ENCODE results near the gene PCDHGC4. TPM values are rescaled to one million over a fixed set of nuclear protein-coding genes. Genes with fewer than 3 reads are reported as not detected.

The PCDHGC4 gene
- total RNA-seq, 2 donors from 2014 or later = 2.0 to 2.9 TPM

DNA sequence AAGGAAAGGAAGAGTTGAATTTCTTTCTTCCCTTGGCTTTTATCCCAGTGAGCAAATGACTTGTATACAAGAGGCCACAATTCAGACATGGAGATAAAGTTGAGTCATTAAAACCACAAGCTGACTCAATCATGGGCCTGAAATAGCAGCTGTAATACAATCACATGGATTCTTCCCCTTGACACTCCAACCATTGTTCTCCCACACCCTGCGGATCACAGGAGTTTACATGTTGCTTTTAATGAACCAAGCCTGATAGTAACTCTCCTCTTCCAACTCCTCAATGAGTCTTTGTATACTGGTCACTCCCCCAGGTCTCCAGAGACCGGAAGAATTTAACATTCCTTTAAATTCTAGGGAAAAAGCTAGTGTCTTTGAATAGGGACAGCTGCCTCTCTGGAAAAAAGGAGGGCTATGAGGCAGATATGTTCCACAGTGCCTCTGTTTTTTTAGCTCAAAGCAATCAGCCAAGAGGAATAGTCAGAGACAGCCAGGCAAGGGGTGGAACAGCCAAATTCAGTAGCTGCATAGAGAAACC lies 36.5 kb downstream of the PCDHGC4 start:
- intact Hi-C loops (cut with DNase I) = loop anchor here (10.0 kb wide), 2 partner anchors 97 to 197 kb away; partner anchors contain the start of genes PCDHGA11 (in 1 of the 2) and TAF7 (in 1 of the 2)
- no peak for DNase-seq (ENCODE audit: low spot score)

DNA sequence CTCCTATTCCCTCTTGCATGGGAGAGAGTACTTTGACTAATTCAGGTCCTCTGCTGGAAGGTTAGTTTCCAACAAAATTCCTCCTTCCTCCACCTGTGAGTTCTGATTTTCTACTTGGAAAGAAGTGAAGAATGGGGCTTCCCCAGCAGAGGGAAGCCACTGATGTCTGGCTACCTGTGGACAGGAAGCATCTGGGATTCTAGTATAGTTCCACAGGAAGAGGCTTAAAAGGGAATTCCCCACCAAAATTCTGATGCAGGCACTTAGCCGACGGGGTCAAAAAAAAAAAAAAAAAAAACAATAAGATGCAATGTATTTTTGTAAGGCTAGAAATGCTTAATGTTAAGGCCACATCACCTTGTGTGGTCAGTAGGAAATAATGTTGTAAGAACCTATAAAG lies 37.5 kb downstream of the PCDHGC4 start:
- intact Hi-C loops (cut with DNase I) = loop anchor here (10.0 kb wide), 2 partner anchors 98 to 198 kb away; partner anchors contain the start of genes PCDHGA11 (in 1 of the 2) and TAF7 (in 1 of the 2)

DNA sequence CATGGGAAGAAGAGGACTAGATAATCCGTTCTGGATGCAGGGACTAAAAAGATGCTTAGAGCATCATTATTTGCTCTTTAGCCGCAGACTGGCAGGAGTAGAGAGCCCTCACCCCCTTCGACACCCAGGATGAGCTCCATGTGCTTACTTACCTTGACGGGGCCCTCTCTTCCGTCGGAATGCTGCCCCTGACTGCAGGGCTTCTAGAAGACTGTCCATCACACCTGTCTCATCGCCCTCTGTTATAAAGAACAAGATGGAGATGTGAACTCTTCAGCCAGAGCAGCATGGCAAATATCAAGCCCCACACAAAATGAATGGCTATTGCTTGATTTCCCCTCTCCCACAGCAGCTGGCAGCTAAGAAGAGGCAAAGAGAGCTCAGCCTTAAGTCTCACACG lies 39.2 kb downstream of the PCDHGC4 start:
- DNase-seq (ENCODE audit: low spot score) = no peak
- intact Hi-C loops (cut with DNase I) = loop anchor here (10.0 kb wide), 2 partner anchors 99 to 199 kb away; partner anchors contain the start of genes PCDHGA11 (in 1 of the 2) and TAF7 (in 1 of the 2)

More for the DNA sequence above, 37.5 kb downstream of the PCDHGC4 start:
- no peak for DNase-seq (ENCODE audit: low spot score)

DNA sequence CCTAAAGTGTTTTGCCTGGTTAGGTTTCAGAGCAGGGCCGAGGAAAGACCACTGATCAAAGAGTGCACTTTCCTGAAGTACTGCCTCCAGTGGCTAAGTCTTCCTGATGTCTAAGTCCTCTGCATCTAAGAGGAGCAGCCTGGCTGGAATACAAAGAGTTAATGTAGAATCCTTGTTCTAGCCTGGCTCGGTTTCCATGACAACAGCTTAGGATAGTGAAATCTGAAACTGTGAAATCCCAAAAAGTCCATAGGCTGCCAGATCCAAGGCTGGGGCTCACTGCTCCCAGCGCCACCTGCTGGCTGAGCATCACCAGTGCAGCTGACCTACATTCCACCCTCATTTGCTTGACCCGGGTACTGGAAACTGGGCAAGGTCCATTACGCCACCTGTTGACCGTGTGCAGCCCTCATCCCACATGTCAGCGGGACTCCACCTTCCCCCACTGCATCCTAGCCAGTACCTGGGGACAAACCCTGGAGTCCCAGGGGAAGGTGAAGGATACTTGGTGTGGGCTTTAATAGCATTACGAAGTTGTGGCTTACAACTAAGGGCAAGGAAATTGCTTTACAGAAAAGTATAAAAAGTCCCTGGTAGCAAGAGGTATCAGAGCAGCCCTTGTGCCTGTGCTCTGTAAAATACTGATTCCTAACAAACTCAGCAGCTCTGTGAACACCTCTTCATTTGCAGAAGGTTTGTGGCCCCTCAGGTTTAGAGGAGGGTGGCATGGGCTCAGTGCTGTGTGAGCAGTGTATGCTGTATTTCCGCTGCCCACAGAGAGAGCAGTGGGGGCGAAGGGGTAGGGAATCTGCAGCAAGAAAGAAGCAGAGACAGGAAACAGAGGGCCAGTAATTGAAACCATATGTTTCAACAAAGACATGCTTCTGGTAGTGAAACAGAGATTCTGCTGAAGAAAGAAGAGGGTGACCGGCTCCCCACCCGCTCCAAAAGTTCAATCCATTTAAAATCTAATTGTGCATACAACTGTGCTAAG lies 40.1 kb downstream of the PCDHGC4 start:
- intact Hi-C loops (cut with DNase I) = loop anchor here (10.0 kb wide), 2 partner anchors 100 to 200 kb away; partner anchors contain the start of genes PCDHGA11 (in 1 of the 2) and TAF7 (in 1 of the 2)
- peak; percentile 93 for DNase-seq (ENCODE audit: low spot score)

DNA sequence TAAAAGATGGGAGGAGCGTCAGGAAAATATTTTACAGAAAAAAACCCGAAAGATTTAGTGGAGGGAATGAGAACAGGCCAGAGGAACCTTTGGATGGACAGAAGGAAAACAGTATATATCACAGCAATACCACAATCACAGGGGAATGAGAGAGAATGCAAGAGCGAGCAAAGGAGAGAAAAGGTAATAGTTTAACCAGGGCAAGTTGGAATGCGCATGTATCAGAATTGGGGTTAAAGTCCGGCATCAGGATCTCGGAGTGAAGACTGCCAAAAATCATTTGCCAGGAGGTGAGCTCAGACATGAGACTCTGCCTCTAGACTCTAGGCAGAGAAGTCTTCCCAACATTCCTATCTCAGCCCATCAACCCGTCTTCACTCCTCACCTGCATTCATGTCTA lies 40.8 kb downstream of the PCDHGC4 start:
- intact Hi-C loops (cut with DNase I) = loop anchor here (10.0 kb wide), 2 partner anchors 101 to 201 kb away; partner anchors contain the start of genes PCDHGA11 (in 1 of the 2) and TAF7 (in 1 of the 2)

DNA sequence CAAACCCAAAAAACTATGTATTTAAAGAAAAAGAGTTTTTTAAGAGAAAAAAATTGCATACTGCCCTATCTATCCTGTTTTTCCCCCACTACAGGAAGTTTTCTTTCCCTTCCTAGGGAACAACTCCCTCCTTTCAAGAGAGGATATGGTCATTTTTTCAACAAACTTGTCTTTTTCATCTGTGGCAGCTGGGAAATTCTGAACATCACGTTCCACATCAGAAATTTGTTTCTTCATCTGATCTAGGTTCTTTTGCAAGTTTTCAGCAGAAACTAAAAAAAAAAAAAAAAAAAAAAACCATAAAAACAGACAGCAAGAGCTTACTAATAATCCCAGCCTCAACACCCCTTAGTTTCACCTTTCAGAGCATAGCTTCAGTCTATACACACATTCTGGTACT lies 42.6 kb downstream of the PCDHGC4 start:
- no peak for DNase-seq (ENCODE audit: low spot score)
- intact Hi-C loops (cut with DNase I) = loop anchor here (10.0 kb wide), 2 partner anchors 103 to 203 kb away; partner anchors contain the start of genes PCDHGA11 (in 1 of the 2) and TAF7 (in 1 of the 2)

More for the DNA sequence above, 40.8 kb downstream of the PCDHGC4 start:
- no peak for DNase-seq (ENCODE audit: low spot score)

DNA sequence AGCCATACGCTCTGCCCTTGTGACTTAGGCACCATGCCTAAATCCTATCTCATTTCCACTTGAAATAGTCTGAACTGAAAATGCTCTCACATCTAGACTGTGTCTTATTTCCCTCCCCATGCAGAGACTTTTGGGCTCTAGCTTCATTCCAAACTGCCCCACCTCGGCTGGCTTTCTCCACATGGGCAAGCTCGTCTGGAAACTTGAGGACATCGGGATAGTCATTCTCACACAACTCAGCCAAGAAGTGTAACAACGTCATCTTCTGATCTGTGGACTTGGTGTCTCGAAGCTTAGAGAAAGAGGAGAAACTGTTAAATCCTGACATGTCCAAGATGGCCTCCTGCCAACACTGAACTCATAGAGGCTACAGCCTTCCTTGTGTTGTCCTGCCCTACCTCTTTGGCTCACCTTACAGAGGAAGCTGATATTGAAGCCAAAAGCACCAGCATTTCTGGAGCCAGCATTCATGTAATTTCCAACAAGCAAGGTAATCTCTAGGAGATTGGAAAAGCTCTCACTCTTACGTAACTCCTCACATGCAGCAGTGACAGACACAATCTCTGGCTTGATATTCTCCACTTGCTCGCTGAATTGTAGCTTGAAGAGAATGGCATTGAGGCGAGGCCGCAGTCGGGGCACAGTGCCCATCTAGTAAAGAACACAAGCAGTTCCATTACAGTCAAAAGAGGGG lies 43.6 kb downstream of the PCDHGC4 start:
- intact Hi-C loops (cut with DNase I) = loop anchor here (10.0 kb wide), 2 partner anchors 104 to 204 kb away; partner anchors contain the start of genes PCDHGA11 (in 1 of the 2) and TAF7 (in 1 of the 2)
- DNase-seq (ENCODE audit: low spot score) = no peak

DNA sequence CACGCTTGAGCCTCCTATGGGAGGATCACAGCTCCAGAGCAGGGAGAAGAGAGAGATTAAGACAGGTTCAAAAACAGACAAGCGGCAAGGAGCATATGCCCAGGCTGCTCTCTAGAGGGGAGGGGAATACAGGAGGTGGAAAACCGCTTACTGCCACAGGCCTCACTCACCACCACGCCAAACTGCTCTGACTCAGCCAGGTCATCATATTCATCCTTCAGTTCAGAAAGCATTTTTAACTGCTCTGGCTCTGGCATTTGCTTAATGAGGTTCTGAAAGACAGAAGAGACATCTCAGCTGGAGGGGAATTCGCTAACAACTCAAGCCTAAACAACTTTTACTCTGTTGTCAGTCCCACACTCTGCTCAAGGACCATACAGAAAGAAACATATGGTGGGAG lies 44.2 kb downstream of the PCDHGC4 start:
- no peak for DNase-seq (ENCODE audit: low spot score)
- intact Hi-C loops (cut with DNase I) = loop anchor here (10.0 kb wide), 2 partner anchors 104 to 204 kb away; partner anchors contain the start of genes PCDHGA11 (in 1 of the 2) and TAF7 (in 1 of the 2)

DNA sequence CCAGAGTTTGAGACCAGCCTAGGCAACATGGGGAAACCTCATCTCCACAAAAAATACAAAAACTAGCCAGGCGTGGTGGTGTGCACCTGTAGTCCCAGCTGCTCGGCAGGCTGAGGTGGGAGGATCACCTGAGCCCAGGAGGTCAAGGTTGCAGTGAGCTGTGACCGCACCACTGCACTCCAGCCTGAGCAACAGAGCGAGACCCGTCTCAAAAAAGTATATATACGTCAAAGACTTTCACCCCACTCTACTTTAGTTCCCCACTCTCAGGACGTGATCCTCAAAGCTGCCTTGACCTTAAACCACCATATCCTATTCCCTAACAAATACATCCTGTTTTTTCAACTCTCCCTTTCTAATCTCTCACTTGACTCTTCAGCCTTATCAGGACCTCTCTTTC lies 45.0 kb downstream of the PCDHGC4 start:
- intact Hi-C loops (cut with DNase I) = loop anchor here (10.0 kb wide), 2 partner anchors 105 to 205 kb away; partner anchors contain the start of genes PCDHGA11 (in 1 of the 2) and TAF7 (in 1 of the 2)
- no peak for DNase-seq (ENCODE audit: low spot score)

DNA sequence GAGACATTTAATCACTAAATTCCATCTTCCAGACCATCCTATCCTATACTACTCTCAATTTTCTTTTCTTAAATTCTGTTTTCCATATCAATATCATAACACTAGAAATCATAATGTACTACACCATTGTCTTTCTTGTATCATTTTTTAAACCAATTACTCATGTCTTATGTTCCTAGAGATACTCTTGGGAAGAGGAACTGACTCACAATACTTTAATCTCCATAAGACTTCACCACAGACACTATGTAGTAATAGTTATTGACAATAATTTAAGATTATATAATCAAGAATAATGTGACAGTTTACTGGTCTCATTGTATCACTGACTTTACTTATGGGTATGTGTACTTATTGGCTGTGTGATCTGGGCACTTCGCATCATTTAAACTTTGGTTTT lies 47.9 kb downstream of the PCDHGC4 start:
- intact Hi-C loops (cut with DNase I) = no loop called here

DNA sequence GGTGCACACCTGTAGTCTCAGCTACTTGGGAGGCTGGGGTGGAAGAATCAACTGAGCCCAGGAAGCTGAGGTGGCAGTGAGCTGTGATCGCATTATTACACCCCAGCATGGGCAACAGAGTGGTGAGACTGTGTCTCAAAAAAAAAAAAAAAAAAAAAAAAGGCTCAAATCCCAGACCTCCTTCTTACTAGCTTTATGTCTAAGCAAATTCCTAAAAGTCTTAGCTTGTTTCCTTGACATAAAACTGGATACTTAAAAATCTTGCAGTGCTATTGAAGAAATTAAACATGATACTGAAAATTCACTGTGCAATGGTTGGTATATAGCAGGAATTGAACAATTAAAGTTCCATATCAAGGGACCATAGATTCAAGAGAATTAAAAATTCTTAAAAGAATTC lies 49.1 kb downstream of the PCDHGC4 start:
- no peak for DNase-seq (ENCODE audit: low spot score)
- intact Hi-C loops (cut with DNase I) = no loop called here

More for the DNA sequence above, 47.9 kb downstream of the PCDHGC4 start:
- DNase-seq (ENCODE audit: low spot score) = no peak

DNA sequence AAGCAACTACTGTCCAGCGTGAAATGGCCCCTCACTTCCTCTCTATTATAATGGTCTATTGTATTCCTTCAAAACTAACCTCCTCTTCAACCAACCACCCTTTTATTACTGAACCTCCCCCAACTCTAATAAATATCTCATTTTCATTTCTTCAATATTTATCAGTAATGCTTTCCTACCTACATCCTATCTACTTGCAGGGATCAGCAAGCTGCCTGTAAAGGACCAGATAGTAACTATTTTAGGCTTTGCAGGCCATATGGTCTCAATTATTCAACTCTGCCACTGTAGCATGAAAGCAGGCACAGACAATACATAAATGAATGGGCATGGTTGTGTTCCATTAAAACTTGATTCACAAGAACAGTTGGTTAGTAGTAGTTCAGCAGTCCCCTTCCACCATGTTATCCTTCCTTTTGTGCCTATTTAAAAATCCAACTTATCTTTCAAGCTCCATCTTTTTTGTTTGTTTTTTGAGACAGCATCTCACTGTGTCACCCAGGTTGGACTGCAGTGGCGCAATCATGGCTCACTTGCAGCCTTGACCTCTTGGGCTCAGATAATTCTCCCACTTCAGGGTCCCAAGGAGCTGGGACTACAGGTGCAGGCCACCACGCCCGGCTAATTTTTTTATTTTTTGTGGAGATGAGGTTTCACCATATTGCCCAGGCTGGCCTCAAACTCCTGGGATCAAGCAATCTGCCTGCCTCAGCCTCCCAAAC lies 49.8 kb downstream of the PCDHGC4 start:
- intact Hi-C loops (cut with DNase I) = no loop called here
- no peak for DNase-seq (ENCODE audit: low spot score)

Other genes starting within 250 kb of the PCDHGC4 start
- 1 to 10 TPM; 3.8 to 4.4 TPM for gene PCDHB15, start 239.6 kb upstream of the PCDHGC4 start, total RNA-seq
- under 1 TPM; 0.46 to 1.00 TPM for gene SLC25A2, start 181.0 kb upstream of the PCDHGC4 start, total RNA-seq
- 10 to 100 TPM; 57.9 to 63.1 TPM for gene TAF7, start 164.2 kb upstream of the PCDHGC4 start, total RNA-seq
- gene PCDHGA1, start 154.5 kb upstream of the PCDHGC4 start, total RNA-seq = under 1 TPM; 0.81 to 0.93 TPM
- gene PCDHGA2, start 146.3 kb upstream of the PCDHGC4 start, total RNA-seq = 1 to 10 TPM; 3.7 to 7.4 TPM
- gene PCDHGA3, start 141.2 kb upstream of the PCDHGC4 start, total RNA-seq = 1 to 10 TPM; 2.0 to 3.0 TPM
- gene PCDHGB1, start 134.9 kb upstream of the PCDHGC4 start, total RNA-seq = 1 to 10 TPM; 2.6 to 2.8 TPM
- gene PCDHGA4, start 130.0 kb upstream of the PCDHGC4 start, total RNA-seq = 1 to 10 TPM; 4.7 to 5.5 TPM
- 1 to 10 TPM; 4.7 to 5.2 TPM for gene PCDHGB2, start 125.0 kb upstream of the PCDHGC4 start, total RNA-seq
- 1 to 10 TPM; 3.9 to 5.2 TPM for gene PCDHGA5, start 120.9 kb upstream of the PCDHGC4 start, total RNA-seq
- 1 to 10 TPM; 4.9 to 5.0 TPM for gene PCDHGB3, start 114.8 kb upstream of the PCDHGC4 start, total RNA-seq
- 1 to 10 TPM; 6.6 to 7.9 TPM for gene PCDHGA6, start 111.1 kb upstream of the PCDHGC4 start, total RNA-seq
- gene PCDHGA7, start 102.3 kb upstream of the PCDHGC4 start, total RNA-seq = 1 to 10 TPM; 4.0 to 4.3 TPM
- 1 to 10 TPM; 4.8 to 5.7 TPM for gene PCDHGB4, start 97.3 kb upstream of the PCDHGC4 start, total RNA-seq
- 1 to 10 TPM; 2.0 to 2.4 TPM for gene PCDHGA8, start 92.4 kb upstream of the PCDHGC4 start, total RNA-seq
- gene PCDHGB5, start 87.1 kb upstream of the PCDHGC4 start, total RNA-seq = 1 to 10 TPM; 8.1 to 9.5 TPM
- 1 to 10 TPM; 5.6 to 7.2 TPM for gene PCDHGA9, start 82.3 kb upstream of the PCDHGC4 start, total RNA-seq
- 1 to 10 TPM; 6.7 to 8.5 TPM for gene PCDHGB6, start 77.0 kb upstream of the PCDHGC4 start, total RNA-seq
- 1 to 10 TPM; 5.7 to 6.6 TPM for gene PCDHGA10, start 72.0 kb upstream of the PCDHGC4 start, total RNA-seq
- 10 to 100 TPM; 12.2 to 17.1 TPM for gene PCDHGB7, start 67.4 kb upstream of the PCDHGC4 start, total RNA-seq
- 1 to 10 TPM; 4.6 to 4.8 TPM for gene PCDHGA11, start 64.0 kb upstream of the PCDHGC4 start, total RNA-seq
- gene PCDHGA12, start 54.5 kb upstream of the PCDHGC4 start, total RNA-seq = 10 to 100 TPM in 1 of 2 donors, 1 to 10 TPM in 1; 5.2 to 11.6 TPM
- 10 to 100 TPM; 71.1 to 90.6 TPM for gene PCDHGC3, start 9.1 kb upstream of the PCDHGC4 start, total RNA-seq
- 1 to 10 TPM; 2.3 to 2.6 TPM for gene PCDHGC5, start 4.1 kb downstream of the PCDHGC4 start, total RNA-seq
- gene DIAPH1, start 134.0 kb downstream of the PCDHGC4 start, total RNA-seq = 10 to 100 TPM; 52.3 to 83.8 TPM
- 10 to 100 TPM; 30.3 to 34.7 TPM for gene HDAC3, start 151.8 kb downstream of the PCDHGC4 start, total RNA-seq
- 1 to 10 TPM; 2.5 to 3.0 TPM for gene RELL2, start 152.0 kb downstream of the PCDHGC4 start, total RNA-seq
- gene FCHSD1, start 166.4 kb downstream of the PCDHGC4 start, total RNA-seq = 10 to 100 TPM; 11.6 to 13.6 TPM
- 10 to 100 TPM; 14.7 to 18.8 TPM for gene ARAP3, start 197.2 kb downstream of the PCDHGC4 start, total RNA-seq

All from posterior vena cava (tissue), 2 donors.